ENCODE measurements around the gene HDAC9.
A peak's percentile ranks its signal among the peaks of the same experiment; 100 is the strongest.

Gene HDAC9

DNA sequence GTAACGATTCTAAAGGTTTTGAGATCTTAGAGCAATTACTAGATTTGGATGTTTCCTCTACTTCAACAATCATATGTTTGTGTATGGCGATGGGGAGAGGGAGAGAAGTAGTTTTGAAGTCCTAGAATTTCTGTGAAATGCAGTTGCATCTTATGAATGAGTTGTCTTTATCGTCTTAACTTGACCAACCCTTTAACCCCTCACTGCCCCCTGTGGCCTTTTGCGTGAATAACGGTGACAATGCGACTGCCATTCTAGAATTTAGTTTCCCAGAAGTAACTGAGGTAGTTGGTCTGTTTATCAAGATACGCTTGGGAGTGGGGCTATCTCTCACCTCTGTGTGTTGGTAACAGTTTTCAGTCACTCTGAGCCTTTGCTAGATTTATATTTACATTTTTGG lies 204.6 kb downstream of the HDAC9 start:
- TF ChIP-seq, protein P1, sequence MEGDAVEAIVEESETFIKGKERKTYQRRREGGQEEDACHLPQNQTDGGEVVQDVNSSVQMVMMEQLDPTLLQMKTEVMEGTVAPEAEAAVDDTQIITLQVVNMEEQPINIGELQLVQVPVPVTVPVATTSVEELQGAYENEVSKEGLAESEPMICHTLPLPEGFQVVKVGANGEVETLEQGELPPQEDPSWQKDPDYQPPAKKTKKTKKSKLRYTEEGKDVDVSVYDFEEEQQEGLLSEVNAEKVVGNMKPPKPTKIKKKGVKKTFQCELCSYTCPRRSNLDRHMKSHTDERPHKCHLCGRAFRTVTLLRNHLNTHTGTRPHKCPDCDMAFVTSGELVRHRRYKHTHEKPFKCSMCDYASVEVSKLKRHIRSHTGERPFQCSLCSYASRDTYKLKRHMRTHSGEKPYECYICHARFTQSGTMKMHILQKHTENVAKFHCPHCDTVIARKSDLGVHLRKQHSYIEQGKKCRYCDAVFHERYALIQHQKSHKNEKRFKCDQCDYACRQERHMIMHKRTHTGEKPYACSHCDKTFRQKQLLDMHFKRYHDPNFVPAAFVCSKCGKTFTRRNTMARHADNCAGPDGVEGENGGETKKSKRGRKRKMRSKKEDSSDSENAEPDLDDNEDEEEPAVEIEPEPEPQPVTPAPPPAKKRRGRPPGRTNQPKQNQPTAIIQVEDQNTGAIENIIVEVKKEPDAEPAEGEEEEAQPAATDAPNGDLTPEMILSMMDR (IDR thresholded peaks at IDR 0.05; ENCODE audit: low read depth, low read length) = peak; percentile 55
- no peak overlapping the region for H3K4me3 ChIP-seq (ENCODE audit: low read depth, low read length)
- H3K27me3 ChIP-seq = no peaks in the 10 kb centered on the region
- DNase-seq = peak; percentile 24
- no peaks in the 10 kb centered on the region for H3K36me3 ChIP-seq
- H3K9me3 ChIP-seq = no peaks in the 10 kb centered on the region
- H3K4me1 ChIP-seq = peaks cover 56% of the 10 kb centered on the region

DNA sequence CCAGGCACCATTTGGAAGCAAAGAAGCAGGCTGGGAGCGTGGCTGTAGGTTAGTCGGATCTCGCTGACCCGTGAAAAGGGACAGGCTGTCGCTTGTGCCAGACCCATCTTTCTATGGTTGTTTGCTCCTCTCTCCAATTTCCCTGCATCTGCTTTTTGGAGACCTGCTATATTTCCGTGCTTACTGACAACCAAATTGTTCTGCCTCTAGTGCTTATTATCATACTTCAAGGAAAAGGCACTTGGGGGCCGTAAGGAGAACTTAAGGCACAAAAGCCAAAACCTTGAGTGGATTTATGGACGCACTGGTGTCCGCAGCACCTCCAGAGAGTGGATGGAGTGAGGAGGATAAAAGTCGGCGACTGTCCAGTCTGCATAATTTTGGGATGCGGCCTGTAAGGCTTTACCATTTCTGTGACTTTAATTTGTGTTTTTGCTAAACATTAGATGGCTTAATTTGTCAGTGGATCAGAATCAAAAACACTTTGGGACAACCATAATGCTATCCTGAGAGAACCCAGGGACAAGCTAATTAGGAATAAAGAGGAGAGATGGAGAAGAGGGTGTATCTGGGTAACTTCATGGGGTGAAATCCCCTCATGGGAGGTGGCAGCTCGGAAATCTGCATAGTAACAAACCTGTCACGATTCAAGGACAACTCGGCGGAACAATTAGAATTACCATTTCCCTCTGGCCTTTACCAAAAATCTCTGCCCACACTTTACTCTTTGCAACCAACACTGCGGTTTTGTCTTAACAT lies 206.7 kb downstream of the HDAC9 start:
- TF ChIP-seq, protein P1 (IDR thresholded peaks at IDR 0.05; ENCODE audit: low read depth, low read length) = no peak
- no peaks in the 10 kb centered on the region for H3K36me3 ChIP-seq
- peak overlapping the region; percentile 26 for H3K4me3 ChIP-seq (ENCODE audit: low read depth, low read length)
- peak; percentile 74 for DNase-seq
- no peaks in the 10 kb centered on the region for H3K27me3 ChIP-seq
- H3K9me3 ChIP-seq = no peaks in the 10 kb centered on the region
- peaks cover 46% of the 10 kb centered on the region for H3K4me1 ChIP-seq

DNA sequence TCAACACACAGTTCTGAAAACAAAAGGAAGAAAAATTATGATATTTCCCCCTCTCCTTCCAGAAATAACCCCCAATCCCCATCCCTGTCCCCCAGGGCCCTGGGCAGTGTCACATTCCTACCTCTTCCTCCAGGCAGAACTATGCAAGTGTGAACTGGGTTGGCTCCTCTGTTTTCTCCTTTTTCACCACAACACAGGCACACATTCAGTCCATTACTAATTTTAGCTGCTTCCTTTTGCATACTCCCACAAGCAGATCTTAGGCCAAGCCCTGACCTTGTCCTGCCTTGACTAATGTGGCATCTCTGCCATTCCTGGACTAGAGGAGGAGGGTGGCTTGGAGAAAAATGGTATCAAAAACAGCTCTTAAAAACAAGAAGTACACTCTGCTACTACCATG lies 208.1 kb downstream of the HDAC9 start:
- TF ChIP-seq, protein P1 (IDR thresholded peaks at IDR 0.05; ENCODE audit: low read depth, low read length) = no peak
- no peak for DNase-seq
- Histone ChIP-seq H3K27me3 (no peaks in the 10 kb centered on the region), H3K36me3 (no peaks in the 10 kb centered on the region), H3K4me1 (peaks cover 46% of the 10 kb centered on the region), H3K4me3 (ENCODE audit: low read depth, low read length) (no peak overlapping the region), H3K9me3 (no peaks in the 10 kb centered on the region)

DNA sequence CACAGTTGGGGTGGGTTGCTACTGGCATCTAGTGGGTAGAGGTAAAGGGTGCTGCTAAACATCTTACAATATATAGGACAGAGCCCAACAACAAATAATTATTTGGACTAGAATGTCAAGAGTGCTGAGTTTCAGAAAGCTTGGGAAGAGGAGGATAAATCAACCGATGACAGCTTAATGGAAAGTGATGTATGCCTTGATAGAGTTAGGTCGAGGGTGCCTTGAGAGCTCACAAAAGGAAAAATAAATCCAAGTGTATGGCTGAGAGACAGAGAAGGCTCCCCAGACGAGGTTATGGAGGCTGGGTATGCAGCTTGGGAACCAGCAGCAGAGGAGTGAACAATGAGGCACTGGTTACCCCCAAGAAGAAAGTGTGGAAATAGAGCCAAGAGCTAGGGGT lies 211.1 kb downstream of the HDAC9 start:
- TF ChIP-seq, protein P1 (IDR thresholded peaks at IDR 0.05; ENCODE audit: low read depth, low read length) = peak; percentile 19; the same call in 1 of the 2 replicates
- no peaks in the 10 kb centered on the region for H3K9me3 ChIP-seq
- no peaks in the 10 kb centered on the region for H3K36me3 ChIP-seq
- peaks cover 25% of the 10 kb centered on the region for H3K4me1 ChIP-seq
- no peak overlapping the region for H3K4me3 ChIP-seq (ENCODE audit: low read depth, low read length)
- DNase-seq = no peak
- no peaks in the 10 kb centered on the region for H3K27me3 ChIP-seq

DNA sequence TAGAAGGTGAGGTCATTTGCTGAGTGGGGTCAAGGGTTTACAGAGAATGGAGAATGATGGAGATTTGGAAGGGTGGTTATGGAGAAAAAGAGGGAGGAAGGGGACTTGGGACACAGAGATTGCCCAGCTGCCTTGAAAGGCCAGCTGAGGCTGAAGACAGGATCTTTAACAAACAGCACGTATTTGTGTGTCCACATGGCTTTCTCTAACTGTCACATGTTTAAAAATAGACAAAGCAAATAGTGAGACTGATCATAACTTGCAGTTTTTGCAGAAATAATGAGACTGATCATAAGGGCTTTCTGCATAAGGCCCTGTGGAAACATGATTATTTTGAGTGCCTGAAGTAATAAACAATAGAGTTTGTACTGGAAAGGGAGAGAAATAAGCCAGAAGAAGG lies 212.7 kb downstream of the HDAC9 start:
- no peak for DNase-seq
- no peaks in the 10 kb centered on the region for H3K36me3 ChIP-seq
- TF ChIP-seq, protein P1 (IDR thresholded peaks at IDR 0.05; ENCODE audit: low read depth, low read length) = no peak

DNA sequence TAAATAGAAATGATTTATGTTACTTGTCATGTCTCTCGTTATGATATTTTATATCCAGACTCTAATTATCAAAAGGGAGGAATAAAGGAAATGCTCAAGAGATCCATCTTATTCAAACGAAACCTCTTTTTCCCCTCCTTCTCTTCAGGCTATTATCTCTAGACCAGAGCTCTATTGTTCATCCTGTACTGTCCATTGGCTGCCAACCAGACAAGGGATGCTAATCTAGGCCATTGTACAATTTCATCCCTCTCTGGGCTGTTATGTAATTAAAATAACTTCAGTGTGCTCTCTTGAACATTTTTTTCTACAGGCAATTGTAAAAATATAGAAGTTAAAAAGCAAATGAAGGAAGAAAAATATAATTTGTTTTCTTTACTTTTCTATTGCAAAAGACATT lies 220.4 kb downstream of the HDAC9 start:
- no peaks in the 10 kb centered on the region for H3K4me1 ChIP-seq
- TF ChIP-seq, protein P1 (IDR thresholded peaks at IDR 0.05; ENCODE audit: low read depth, low read length) = no peak
- no peaks in the 10 kb centered on the region for H3K27me3 ChIP-seq
- no peak for DNase-seq
- no peak overlapping the region for H3K4me3 ChIP-seq (ENCODE audit: low read depth, low read length)
- no peaks in the 10 kb centered on the region for H3K36me3 ChIP-seq
- no peaks in the 10 kb centered on the region for H3K9me3 ChIP-seq

More for the DNA sequence above, 212.7 kb downstream of the HDAC9 start:
- no peak overlapping the region for H3K4me3 ChIP-seq (ENCODE audit: low read depth, low read length)
- H3K4me1 ChIP-seq = peaks cover 22% of the 10 kb centered on the region
- no peaks in the 10 kb centered on the region for H3K9me3 ChIP-seq
- H3K27me3 ChIP-seq = no peaks in the 10 kb centered on the region

All from BE2C (cell line).